Endodermal cell (in vitro differentiated cells): ENCODE results near the gene METAP1D. TPM values are rescaled to one million over a fixed set of nuclear protein-coding genes. Genes with fewer than 3 reads are reported as not detected.

ENCODE experiments used
- DNase-seq: peaks from one replicate; pipeline ENCODE4 v3.0.0-alpha.2; 2017
- H3K27ac ChIP-seq: 2 replicates; pipeline ENCODE4 v1.5.1; 2013; ENCODE audit warnings: mild to moderate bottlenecking, low read depth, low read length, moderate library complexity
- H3K27me3 ChIP-seq: 2 replicates; pipeline ENCODE4 v1.6.1; 2013; ENCODE audit warnings: mild to moderate bottlenecking, low read length, moderate library complexity; ENCODE audit not compliant: insufficient read depth, control insufficient read depth, poor library complexity, severe bottlenecking
- H3K36me3 ChIP-seq: 2 replicates; pipeline ENCODE4 v1.7.0; 2013; ENCODE audit warnings: mild to moderate bottlenecking, low read length, moderate library complexity; ENCODE audit not compliant: control insufficient read depth, insufficient read depth
- H3K4me1 ChIP-seq: one replicate; pipeline ENCODE4 v1.7.0; 2013; ENCODE audit warnings: low read length; ENCODE audit not compliant: control insufficient read depth, insufficient read depth
- H3K4me3 ChIP-seq: 2 replicates; pipeline ENCODE4 v1.5.1; 2013; ENCODE audit warnings: mild to moderate bottlenecking, low read length, moderate library complexity
- H3K9ac ChIP-seq: 2 replicates; pipeline ENCODE4 v1.6.1; 2013; ENCODE audit warnings: mild to moderate bottlenecking, low read length, moderate library complexity; ENCODE audit not compliant: poor library complexity, severe bottlenecking; ENCODE audit errors: extremely low read depth
- H3K9me3 ChIP-seq: 2 replicates; pipeline ENCODE4 v1.6.1; 2013; ENCODE audit warnings: mild to moderate bottlenecking, low read length, moderate library complexity; ENCODE audit not compliant: control insufficient read depth
- H3K27ac Mint-ChIP-seq: 2 replicates; pipeline ENCODE4 v1.8.0; 2020; ENCODE audit warnings: mixed read lengths
- H3K27me3 Mint-ChIP-seq: 2 replicates; pipeline ENCODE4 v1.8.0; 2021; ENCODE audit warnings: mild to moderate bottlenecking, mixed read lengths; ENCODE audit not compliant: insufficient read depth
- H3K36me3 Mint-ChIP-seq: 2 replicates; pipeline ENCODE4 v1.8.0; 2020; ENCODE audit warnings: low read depth, mixed read lengths
- H3K4me1 Mint-ChIP-seq: 2 replicates; pipeline ENCODE4 v1.8.0; 2020; ENCODE audit warnings: mixed read lengths
- H3K4me3 Mint-ChIP-seq: 2 replicates; pipeline ENCODE4 v1.8.0; 2020; ENCODE audit warnings: mild to moderate bottlenecking, moderate library complexity, mixed read lengths
- H3K9me3 Mint-ChIP-seq: 2 replicates; pipeline ENCODE4 v1.8.0; 2020; ENCODE audit warnings: mild to moderate bottlenecking, mixed read lengths
- WGBS, 2 experiments: methylation state at CpG; one replicate each; pipeline versions ENCODE4 v1.1.5 to v1.1.7; 2013; ENCODE audit warnings: missing lambda C conversion rate in 2 of 2, mixed read lengths in 1 of 2; ENCODE audit not compliant: insufficient coverage in 1 of 2, insufficient read length in 1 of 2; 5-methylcytosine and 5-hydroxymethylcytosine counted together
- total RNA-seq, 2 donors: library from RNA; stranded (reverse); fragmentation: NEBNext Ultra II Directional in 1 of 2; extraction: Animal tissue kit (Norgen Biotek cat#: 25700) in 1 of 2; gene quantifications; 2 replicates in 1 of 2; 3 replicates in 1 of 2; pipeline ENCODE4 v1.2.1, GENCODE V29; 2021
- TF ChIP-seq, protein P1 (sequence below): fragments of 200-600 bp; sonication (generic); conservative IDR thresholded peaks from 2 replicates; pipeline ENCODE4 v1.5.0; 2021; ENCODE audit warnings: antibody characterized with exemption, mild to moderate bottlenecking

METAP1D gene
- total RNA-seq, 2 donors from 2014 or later = 6.0 to 6.5 TPM

DNA sequence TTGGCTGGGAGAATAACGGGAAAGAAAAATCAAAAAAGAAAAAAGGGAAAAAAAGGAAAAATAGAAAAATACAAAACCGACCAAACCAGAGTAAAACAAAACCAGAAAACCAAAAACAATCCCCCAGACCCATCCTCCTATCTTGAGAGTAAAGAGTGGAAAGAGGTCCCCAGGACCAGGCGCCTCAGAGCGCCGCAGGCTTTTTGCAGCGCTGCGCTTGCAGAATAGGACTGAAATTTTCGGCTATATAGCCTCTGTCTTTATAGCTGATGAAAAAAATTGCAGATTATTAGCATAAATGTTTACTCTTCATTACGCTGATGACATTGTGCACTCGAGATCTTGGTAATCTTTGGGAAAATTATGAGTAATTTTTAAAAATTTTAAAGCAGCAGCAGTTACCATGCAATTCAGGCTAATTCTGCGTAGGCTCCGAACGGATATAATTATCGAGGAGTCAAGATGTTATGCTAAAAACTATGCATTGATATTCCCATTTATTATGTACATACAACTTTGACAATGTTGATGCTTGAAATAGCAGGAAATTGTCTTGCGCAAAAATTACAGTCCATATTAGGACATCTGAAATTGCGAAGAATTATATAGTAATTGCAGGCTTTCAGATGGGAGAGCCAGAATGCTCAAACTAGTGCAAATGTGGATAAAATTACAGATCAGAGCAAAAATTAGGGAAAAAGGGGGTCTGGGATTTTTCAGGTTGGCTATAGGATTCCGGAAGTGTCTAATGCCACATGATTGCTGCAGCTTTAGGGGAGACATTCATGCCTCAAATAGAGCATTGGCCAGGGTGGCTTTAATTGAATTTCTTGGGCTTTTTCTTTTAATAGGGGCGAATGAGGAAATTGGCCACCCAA lies 93.9 kb downstream of the METAP1D start:
- peaks cover 9% of the 10 kb centered on the region for H3K4me1 ChIP-seq
- Mint-ChIP-seq H3K27me3 (peaks cover 100% of the 10 kb centered on the region), H3K27ac (no peak overlapping the region), H3K36me3 (no peaks in the 10 kb centered on the region), H3K4me3 (peak overlapping the region; percentile 48), H3K4me1 (peaks cover 25% of the 10 kb centered on the region), H3K9me3 (no peaks in the 10 kb centered on the region)
- TF ChIP-seq, protein P1, sequence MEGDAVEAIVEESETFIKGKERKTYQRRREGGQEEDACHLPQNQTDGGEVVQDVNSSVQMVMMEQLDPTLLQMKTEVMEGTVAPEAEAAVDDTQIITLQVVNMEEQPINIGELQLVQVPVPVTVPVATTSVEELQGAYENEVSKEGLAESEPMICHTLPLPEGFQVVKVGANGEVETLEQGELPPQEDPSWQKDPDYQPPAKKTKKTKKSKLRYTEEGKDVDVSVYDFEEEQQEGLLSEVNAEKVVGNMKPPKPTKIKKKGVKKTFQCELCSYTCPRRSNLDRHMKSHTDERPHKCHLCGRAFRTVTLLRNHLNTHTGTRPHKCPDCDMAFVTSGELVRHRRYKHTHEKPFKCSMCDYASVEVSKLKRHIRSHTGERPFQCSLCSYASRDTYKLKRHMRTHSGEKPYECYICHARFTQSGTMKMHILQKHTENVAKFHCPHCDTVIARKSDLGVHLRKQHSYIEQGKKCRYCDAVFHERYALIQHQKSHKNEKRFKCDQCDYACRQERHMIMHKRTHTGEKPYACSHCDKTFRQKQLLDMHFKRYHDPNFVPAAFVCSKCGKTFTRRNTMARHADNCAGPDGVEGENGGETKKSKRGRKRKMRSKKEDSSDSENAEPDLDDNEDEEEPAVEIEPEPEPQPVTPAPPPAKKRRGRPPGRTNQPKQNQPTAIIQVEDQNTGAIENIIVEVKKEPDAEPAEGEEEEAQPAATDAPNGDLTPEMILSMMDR = no peak
- no peaks in the 10 kb centered on the region for H3K9me3 ChIP-seq
- DNase-seq = no peak
- no peak overlapping the region for H3K27ac ChIP-seq
- peaks cover 100% of the 10 kb centered on the region for H3K27me3 ChIP-seq
- H3K36me3 ChIP-seq = no peaks in the 10 kb centered on the region
- WGBS, 2 experiments = 6 to 10% methylated on average over 13 to 16 of the region's 18 CpGs
- H3K4me3 ChIP-seq = no peak overlapping the region
- no peak overlapping the region for H3K9ac ChIP-seq

DNA sequence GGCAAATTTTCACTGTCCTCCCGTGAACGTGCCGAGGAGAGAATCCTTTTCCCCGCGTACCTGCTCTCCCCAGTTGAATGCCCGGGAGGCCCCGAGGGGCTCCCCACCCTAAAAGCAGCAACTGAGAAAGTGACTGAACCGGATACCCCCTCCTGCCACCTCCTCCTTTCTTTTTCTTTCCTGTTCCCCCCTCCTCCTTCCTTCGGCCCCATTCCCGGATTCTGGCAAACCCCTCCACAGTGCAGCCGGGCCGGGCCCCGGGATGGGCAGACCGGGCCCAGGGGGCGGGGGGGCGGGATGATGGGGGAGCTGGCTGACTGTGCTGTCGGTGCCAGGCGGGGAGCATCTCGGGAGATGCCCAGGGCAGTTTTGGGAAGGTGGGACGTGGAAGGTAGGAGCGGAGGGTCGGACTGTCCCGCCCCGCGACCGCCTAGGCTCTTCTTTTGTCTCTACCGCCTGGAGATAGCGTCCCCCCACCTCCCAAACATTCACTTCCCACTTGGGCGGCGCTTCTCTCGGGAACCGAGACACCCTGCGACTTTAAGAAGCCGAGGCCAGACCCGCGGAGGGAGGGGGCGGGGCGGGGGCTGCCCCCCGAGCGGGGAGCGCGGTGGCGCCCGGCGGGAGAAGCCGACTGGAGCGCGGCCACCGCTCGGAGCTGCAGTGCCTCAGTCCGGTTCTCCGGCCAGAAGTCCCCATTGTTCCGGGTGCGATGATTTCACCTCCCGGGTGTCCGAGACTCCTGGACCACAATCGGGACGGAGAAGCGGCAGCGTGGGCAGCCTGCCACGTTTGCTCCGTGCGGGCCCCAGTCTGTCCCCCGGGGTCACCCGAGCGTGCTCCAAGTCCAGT lies 94.8 kb downstream of the METAP1D start:
- Histone ChIP-seq H3K4me3 (peak overlapping the region; percentile 64), H3K9me3 (no peaks in the 10 kb centered on the region), H3K27ac (no peak overlapping the region), H3K9ac (no peak overlapping the region), H3K36me3 (no peaks in the 10 kb centered on the region), H3K4me1 (peaks cover 9% of the 10 kb centered on the region), H3K27me3 (peaks cover 100% of the 10 kb centered on the region)
- Mint-ChIP-seq H3K4me3 (peak overlapping the region; percentile 48), H3K27me3 (peaks cover 99% of the 10 kb centered on the region), H3K36me3 (no peaks in the 10 kb centered on the region), H3K27ac (no peak overlapping the region), H3K4me1 (peaks cover 25% of the 10 kb centered on the region), H3K9me3 (no peaks in the 10 kb centered on the region)
- peak; percentile 78 for DNase-seq
- 1 to 8% methylated on average over 8 to 66 of the region's 66 CpGs for WGBS, 2 experiments
- TF ChIP-seq, protein P1 = no peak

GRCh38 chr2:172095146-172095904 lies 95.6 kb downstream of the METAP1D start:
- peaks cover 100% of the 10 kb centered on the region for H3K27me3 ChIP-seq
- Mint-ChIP-seq H3K9me3 (no peaks in the 10 kb centered on the region), H3K4me3 (peak overlapping the region; percentile 48), H3K36me3 (no peaks in the 10 kb centered on the region), H3K4me1 (peaks cover 24% of the 10 kb centered on the region), H3K27me3 (peaks cover 99% of the 10 kb centered on the region), H3K27ac (no peak overlapping the region)
- WGBS, 2 experiments = 0 to 3% methylated on average over 12 to 51 of the region's 51 CpGs
- DNase-seq = peak; percentile 89
- H3K27ac ChIP-seq = no peak overlapping the region
- TF ChIP-seq, protein P1 = no peak
- peak overlapping the region; percentile 68 for H3K4me3 ChIP-seq
- H3K36me3 ChIP-seq = no peaks in the 10 kb centered on the region
- peaks cover 9% of the 10 kb centered on the region for H3K4me1 ChIP-seq
- H3K9me3 ChIP-seq = no peaks in the 10 kb centered on the region
- H3K9ac ChIP-seq = no peak overlapping the region
